ENCODE measurements around the gene MAPKAP1.

The MAPKAP1 gene

GRCh38 chr9:125642311-125642710, 64.7 kb downstream of the MAPKAP1 start:
- TF ChIP-seq TAF1 (IDR thresholded peaks at IDR 0.05; ENCODE audit: borderline replicate concordance, insufficient read depth, low read length) (no peak), REST (IDR thresholded peaks at IDR 0.05; ENCODE audit: insufficient read depth in 1 of 2, low read depth in 2 of 2, low read length in 2 of 2) (no peak), SIN3A (IDR thresholded peaks at IDR 0.05; ENCODE audit: borderline replicate concordance, insufficient read depth, low read length) (no peak), POLR2AphosphoS5 (IDR thresholded peaks at IDR 0.05; ENCODE audit: low read depth, low read length) (no peak), FOXP2 (optimal IDR thresholded peaks at IDR 0.05; ENCODE audit: borderline replicate concordance, extremely low read depth, extremely low read length, insufficient read depth) (no peak)

GRCh38 chr9:125639057-125639456, 68.0 kb downstream of the MAPKAP1 start:
- TF ChIP-seq POLR2AphosphoS5 (IDR thresholded peaks at IDR 0.05; ENCODE audit: low read depth, low read length) (no peak), SIN3A (IDR thresholded peaks at IDR 0.05; ENCODE audit: borderline replicate concordance, insufficient read depth, low read length) (no peak), TAF1 (IDR thresholded peaks at IDR 0.05; ENCODE audit: borderline replicate concordance, insufficient read depth, low read length) (no peak)

- TF ChIP-seq POLR2AphosphoS5 (IDR thresholded peaks at IDR 0.05; ENCODE audit: low read depth, low read length) (no peak), SIN3A (IDR thresholded peaks at IDR 0.05; ENCODE audit: borderline replicate concordance, insufficient read depth, low read length) (no peak)
Measured at GRCh38 chr9:125638239-125639045, 68.6 kb downstream of the MAPKAP1 start.

GRCh38 chr9:125637241-125637640, 69.8 kb downstream of the MAPKAP1 start:
- no peak for TF ChIP-seq REST (IDR thresholded peaks at IDR 0.05; ENCODE audit: insufficient read depth in 1 of 2, low read depth in 2 of 2, low read length in 2 of 2)
- no peak for TF ChIP-seq FOXP2 (optimal IDR thresholded peaks at IDR 0.05; ENCODE audit: borderline replicate concordance, extremely low read depth, extremely low read length, insufficient read depth)
- no peak for TF ChIP-seq TAF1 (IDR thresholded peaks at IDR 0.05; ENCODE audit: borderline replicate concordance, insufficient read depth, low read length)
- no peak for TF ChIP-seq SIN3A (IDR thresholded peaks at IDR 0.05; ENCODE audit: borderline replicate concordance, insufficient read depth, low read length)
- TF ChIP-seq POLR2AphosphoS5 (IDR thresholded peaks at IDR 0.05; ENCODE audit: low read depth, low read length), result no peak

GRCh38 chr9:125635888-125636287, 71.1 kb downstream of the MAPKAP1 start:
- TF ChIP-seq REST (IDR thresholded peaks at IDR 0.05; ENCODE audit: insufficient read depth in 1 of 2, low read depth in 2 of 2, low read length in 2 of 2) (no peak), POLR2AphosphoS5 (IDR thresholded peaks at IDR 0.05; ENCODE audit: low read depth, low read length) (no peak), FOXP2 (optimal IDR thresholded peaks at IDR 0.05; ENCODE audit: borderline replicate concordance, extremely low read depth, extremely low read length, insufficient read depth) (no peak), SIN3A (IDR thresholded peaks at IDR 0.05; ENCODE audit: borderline replicate concordance, insufficient read depth, low read length) (no peak), TAF1 (IDR thresholded peaks at IDR 0.05; ENCODE audit: borderline replicate concordance, insufficient read depth, low read length) (no peak)

- TF ChIP-seq SIN3A (IDR thresholded peaks at IDR 0.05; ENCODE audit: borderline replicate concordance, insufficient read depth, low read length) (no peak), FOXP2 (optimal IDR thresholded peaks at IDR 0.05; ENCODE audit: borderline replicate concordance, extremely low read depth, extremely low read length, insufficient read depth) (no peak), TAF1 (IDR thresholded peaks at IDR 0.05; ENCODE audit: borderline replicate concordance, insufficient read depth, low read length) (no peak), POLR2AphosphoS5 (IDR thresholded peaks at IDR 0.05; ENCODE audit: low read depth, low read length) (no peak), REST (IDR thresholded peaks at IDR 0.05; ENCODE audit: insufficient read depth in 1 of 2, low read depth in 2 of 2, low read length in 2 of 2) (no peak)
Measured at GRCh38 chr9:125634040-125634717, 72.8 kb downstream of the MAPKAP1 start.
